ENCODE results near the gene PRKACG.

PRKACG gene

GRCh38 chr9:68980341-68980914 lies 33.5 kb downstream of the PRKACG start:
- Histone ChIP-seq H3K9me3 (ENCODE audit: control insufficient read depth in 1 of 2, low read length in 2 of 2) (no peaks in the 10 kb centered on the region), H3K36me3 (ENCODE audit: control insufficient read depth in 1 of 2, insufficient read depth in 2 of 2, low read length in 2 of 2) (no peaks in the 10 kb centered on the region), H3K27me3 (ENCODE audit: low read depth, low read length) (no peaks in the 10 kb centered on the region), H3K4me3 (ENCODE audit: low read depth in 1 of 2, low read length in 2 of 2) (peak overlapping the region in 1 of 2 donors; percentile 11), H3K4me1 (ENCODE audit: control insufficient read depth in 1 of 2, insufficient read depth in 2 of 2, low read length in 2 of 2) (peaks cover 0 to 22% of the 10 kb centered on the region in 2 donors), H3K27ac (ENCODE audit: low read length) (no peak overlapping the region)

- no peaks in the 10 kb centered on the region for H3K36me3 ChIP-seq (ENCODE audit: control insufficient read depth in 1 of 2, insufficient read depth in 2 of 2, low read length in 2 of 2)
- peak overlapping the region in 1 of 2 donors; percentile 11 for H3K4me3 ChIP-seq (ENCODE audit: low read depth in 1 of 2, low read length in 2 of 2)
- H3K9me3 ChIP-seq (ENCODE audit: control insufficient read depth in 1 of 2, low read length in 2 of 2): no peaks in the 10 kb centered on the region
- H3K27me3 ChIP-seq (ENCODE audit: low read depth, low read length): no peaks in the 10 kb centered on the region
- peaks cover 0 to 26% of the 10 kb centered on the region in 2 donors for H3K4me1 ChIP-seq (ENCODE audit: control insufficient read depth in 1 of 2, insufficient read depth in 2 of 2, low read length in 2 of 2)
- no peak overlapping the region for H3K27ac ChIP-seq (ENCODE audit: low read length)
These were observed 34.2 kb downstream of the PRKACG start for GRCh38 chr9:68979538-68980314.

- H3K27ac ChIP-seq (ENCODE audit: low read length): no peak overlapping the region
- no peaks in the 10 kb centered on the region for H3K27me3 ChIP-seq (ENCODE audit: low read depth, low read length)
- no peaks in the 10 kb centered on the region for H3K9me3 ChIP-seq (ENCODE audit: control insufficient read depth in 1 of 2, low read length in 2 of 2)
- H3K4me3 ChIP-seq (ENCODE audit: low read depth in 1 of 2, low read length in 2 of 2): no peak overlapping the region
- H3K36me3 ChIP-seq (ENCODE audit: control insufficient read depth in 1 of 2, insufficient read depth in 2 of 2, low read length in 2 of 2): no peaks in the 10 kb centered on the region
- H3K4me1 ChIP-seq (ENCODE audit: control insufficient read depth in 1 of 2, insufficient read depth in 2 of 2, low read length in 2 of 2): peaks cover 0 to 26% of the 10 kb centered on the region in 2 donors
These were observed 35.4 kb downstream of the PRKACG start for GRCh38 chr9:68978501-68978900.

GRCh38 chr9:68978066-68978465 lies 35.8 kb downstream of the PRKACG start:
- Histone ChIP-seq H3K4me3 (ENCODE audit: low read depth in 1 of 2, low read length in 2 of 2) (no peak overlapping the region), H3K4me1 (ENCODE audit: control insufficient read depth in 1 of 2, insufficient read depth in 2 of 2, low read length in 2 of 2) (peaks cover 0 to 26% of the 10 kb centered on the region in 2 donors), H3K9me3 (ENCODE audit: control insufficient read depth in 1 of 2, low read length in 2 of 2) (no peaks in the 10 kb centered on the region), H3K27ac (ENCODE audit: low read length) (no peak overlapping the region), H3K27me3 (ENCODE audit: low read depth, low read length) (no peaks in the 10 kb centered on the region), H3K36me3 (ENCODE audit: control insufficient read depth in 1 of 2, insufficient read depth in 2 of 2, low read length in 2 of 2) (no peaks in the 10 kb centered on the region)

- H3K27me3 ChIP-seq (ENCODE audit: low read depth, low read length): no peaks in the 10 kb centered on the region
- H3K4me1 ChIP-seq (ENCODE audit: control insufficient read depth in 1 of 2, insufficient read depth in 2 of 2, low read length in 2 of 2): peaks cover 0 to 15% of the 10 kb centered on the region in 2 donors
- no peaks in the 10 kb centered on the region for H3K9me3 ChIP-seq (ENCODE audit: control insufficient read depth in 1 of 2, low read length in 2 of 2)
- no peaks in the 10 kb centered on the region for H3K36me3 ChIP-seq (ENCODE audit: control insufficient read depth in 1 of 2, insufficient read depth in 2 of 2, low read length in 2 of 2)
- peak overlapping the region; percentile 2 for H3K27ac ChIP-seq (ENCODE audit: low read length)
- H3K4me3 ChIP-seq (ENCODE audit: low read depth in 1 of 2, low read length in 2 of 2): peak overlapping the region; percentile 8 to 38
These were observed 38.4 kb downstream of the PRKACG start for GRCh38 chr9:68975365-68976043.

GRCh38 chr9:68974901-68975300 lies 39.0 kb downstream of the PRKACG start:
- peak overlapping the region; percentile 8 to 38 for H3K4me3 ChIP-seq (ENCODE audit: low read depth in 1 of 2, low read length in 2 of 2)
- no peak overlapping the region for H3K27ac ChIP-seq (ENCODE audit: low read length)

GRCh38 chr9:68974431-68974830 lies 39.5 kb downstream of the PRKACG start:
- peak overlapping the region; percentile 5 to 8 for H3K4me3 ChIP-seq (ENCODE audit: low read depth in 1 of 2, low read length in 2 of 2)
- H3K27me3 ChIP-seq (ENCODE audit: low read depth, low read length): no peaks in the 10 kb centered on the region
- H3K4me1 ChIP-seq (ENCODE audit: control insufficient read depth in 1 of 2, insufficient read depth in 2 of 2, low read length in 2 of 2): peaks cover 0 to 6% of the 10 kb centered on the region in 2 donors
- H3K36me3 ChIP-seq (ENCODE audit: control insufficient read depth in 1 of 2, insufficient read depth in 2 of 2, low read length in 2 of 2): no peaks in the 10 kb centered on the region
- no peaks in the 10 kb centered on the region for H3K9me3 ChIP-seq (ENCODE audit: control insufficient read depth in 1 of 2, low read length in 2 of 2)
- no peak overlapping the region for H3K27ac ChIP-seq (ENCODE audit: low read length)

More at GRCh38 chr9:68974901-68975300, 39.0 kb downstream of the PRKACG start:
- no peaks in the 10 kb centered on the region for H3K9me3 ChIP-seq (ENCODE audit: control insufficient read depth in 1 of 2, low read length in 2 of 2)
- H3K4me1 ChIP-seq (ENCODE audit: control insufficient read depth in 1 of 2, insufficient read depth in 2 of 2, low read length in 2 of 2): peaks cover 0 to 9% of the 10 kb centered on the region in 2 donors
- H3K27me3 ChIP-seq (ENCODE audit: low read depth, low read length): no peaks in the 10 kb centered on the region
- H3K36me3 ChIP-seq (ENCODE audit: control insufficient read depth in 1 of 2, insufficient read depth in 2 of 2, low read length in 2 of 2): no peaks in the 10 kb centered on the region

GRCh38 chr9:68973619-68974018 lies 40.3 kb downstream of the PRKACG start:
- Histone ChIP-seq H3K9me3 (ENCODE audit: control insufficient read depth in 1 of 2, low read length in 2 of 2) (no peaks in the 10 kb centered on the region), H3K27me3 (ENCODE audit: low read depth, low read length) (no peaks in the 10 kb centered on the region), H3K4me1 (ENCODE audit: control insufficient read depth in 1 of 2, insufficient read depth in 2 of 2, low read length in 2 of 2) (peaks cover 0 to 6% of the 10 kb centered on the region in 2 donors), H3K36me3 (ENCODE audit: control insufficient read depth in 1 of 2, insufficient read depth in 2 of 2, low read length in 2 of 2) (no peaks in the 10 kb centered on the region), H3K4me3 (ENCODE audit: low read depth in 1 of 2, low read length in 2 of 2) (peak overlapping the region; percentile 5 to 9), H3K27ac (ENCODE audit: low read length) (no peak overlapping the region)

GRCh38 chr9:68970151-68970550 lies 43.8 kb downstream of the PRKACG start:
- Histone ChIP-seq H3K4me3 (ENCODE audit: low read depth in 1 of 2, low read length in 2 of 2) (no peak overlapping the region), H3K36me3 (ENCODE audit: control insufficient read depth in 1 of 2, insufficient read depth in 2 of 2, low read length in 2 of 2) (peaks cover 0 to 4% of the 10 kb centered on the region in 2 donors), H3K27me3 (ENCODE audit: low read depth, low read length) (no peaks in the 10 kb centered on the region), H3K27ac (ENCODE audit: low read length) (no peak overlapping the region), H3K4me1 (ENCODE audit: control insufficient read depth in 1 of 2, insufficient read depth in 2 of 2, low read length in 2 of 2) (peaks cover 0 to 1% of the 10 kb centered on the region in 2 donors), H3K9me3 (ENCODE audit: control insufficient read depth in 1 of 2, low read length in 2 of 2) (no peaks in the 10 kb centered on the region)

GRCh38 chr9:68969538-68969937 lies 44.4 kb downstream of the PRKACG start:
- peaks cover 0 to 4% of the 10 kb centered on the region in 2 donors for H3K4me1 ChIP-seq (ENCODE audit: control insufficient read depth in 1 of 2, insufficient read depth in 2 of 2, low read length in 2 of 2)
- H3K36me3 ChIP-seq (ENCODE audit: control insufficient read depth in 1 of 2, insufficient read depth in 2 of 2, low read length in 2 of 2): peaks cover 0 to 4% of the 10 kb centered on the region in 2 donors
- H3K4me3 ChIP-seq (ENCODE audit: low read depth in 1 of 2, low read length in 2 of 2): no peak overlapping the region
- H3K27me3 ChIP-seq (ENCODE audit: low read depth, low read length): no peaks in the 10 kb centered on the region
- no peak overlapping the region for H3K27ac ChIP-seq (ENCODE audit: low read length)
- no peaks in the 10 kb centered on the region for H3K9me3 ChIP-seq (ENCODE audit: control insufficient read depth in 1 of 2, low read length in 2 of 2)

GRCh38 chr9:68967800-68968199 lies 46.1 kb downstream of the PRKACG start:
- Histone ChIP-seq H3K9me3 (ENCODE audit: control insufficient read depth in 1 of 2, low read length in 2 of 2) (no peaks in the 10 kb centered on the region), H3K27ac (ENCODE audit: low read length) (no peak overlapping the region), H3K4me1 (ENCODE audit: control insufficient read depth in 1 of 2, insufficient read depth in 2 of 2, low read length in 2 of 2) (peaks cover 0 to 4% of the 10 kb centered on the region in 2 donors), H3K4me3 (ENCODE audit: low read depth in 1 of 2, low read length in 2 of 2) (no peak overlapping the region), H3K36me3 (ENCODE audit: control insufficient read depth in 1 of 2, insufficient read depth in 2 of 2, low read length in 2 of 2) (peaks cover 0 to 4% of the 10 kb centered on the region in 2 donors), H3K27me3 (ENCODE audit: low read depth, low read length) (no peaks in the 10 kb centered on the region)

All from muscle layer of duodenum (tissue), 2 donors.